GM12892 (cell line): ENCODE data around the gene MYO1A.

Experiments used
- POLR2A ChIP-seq: IDR thresholded peaks from 2 replicates; pipeline ENCODE4 v1.6.1; 2011; ENCODE audit warnings: low read depth, low read length, control low read depth
- POLR2AphosphoS5 ChIP-seq: IDR thresholded peaks from 2 replicates; pipeline ENCODE4 v1.6.1; 2011; ENCODE audit warnings: low read depth, low read length, control low read depth

GRCh38 chr12:57042695-57043094 lies 7.2 kb downstream of the MYO1A start:
- TF ChIP-seq POLR2AphosphoS5: no peak
- TF ChIP-seq POLR2A: no peak
